OCI-LY3 (cell line): ENCODE data around the gene DPP10.

Experiments
- H2AFZ ChIP-seq: fragments of 200-600, 300-600 bp; shearing (Covaris generic); 2 replicates; pipeline ENCODE4 v1.6.0; 2014; ENCODE audit warnings: antibody characterized with exemption, low read depth, low read length
- H3K27ac ChIP-seq: fragments of 200-600, 300-600 bp; sonication (generic); 2 replicates; pipeline ENCODE4 v1.5.1; 2014; ENCODE audit warnings: mild to moderate bottlenecking, low read length, moderate library complexity, mixed read lengths
- H3K27me3 ChIP-seq: fragments of 200-600, 300-600 bp; sonication (generic); 2 replicates; pipeline ENCODE4 v1.6.1; 2014; ENCODE audit warnings: low read depth, low read length, mixed read lengths
- H3K36me3 ChIP-seq: fragments of 200-600, 300-600 bp; sonication (generic); replicated peaks from 2 replicates; pipeline ENCODE3; 2014; ENCODE audit warnings: low read depth, low read length, mixed read lengths
- H3K4me1 ChIP-seq: fragments of 300-600, 200-600 bp; sonication (generic); 2 replicates; pipeline ENCODE4 v1.6.1; 2014; ENCODE audit warnings: low read length, mixed read lengths
- H3K4me2 ChIP-seq: fragments of 200-600, 300-600 bp; sonication (generic); 2 replicates; pipeline ENCODE4 v1.6.1; 2014; ENCODE audit warnings: low read length, mixed read lengths
- H3K4me3 ChIP-seq: fragments of 300-600, 200-600 bp; sonication (generic); 2 replicates; pipeline ENCODE4 v1.5.1; 2014; ENCODE audit warnings: antibody characterized with exemption, mild to moderate bottlenecking, low read length, moderate library complexity
- H3K79me2 ChIP-seq: fragments of 300-600, 200-600 bp; shearing (Covaris generic); 2 replicates; pipeline ENCODE4 v1.6.1; 2014; ENCODE audit warnings: mild to moderate bottlenecking, low read length, mixed read lengths
- H3K9ac ChIP-seq: fragments of 300-600, 200-600 bp; shearing (Covaris generic); 2 replicates; pipeline ENCODE4 v1.6.0; 2014; ENCODE audit warnings: mild to moderate bottlenecking, low read length, moderate library complexity
- H3K9me3 ChIP-seq: fragments of 200-600, 300-600 bp; shearing (Covaris generic); 2 replicates; pipeline ENCODE4 v1.6.1; 2014; ENCODE audit warnings: low read length, mixed read lengths; ENCODE audit not compliant: insufficient read depth
- H4K20me1 ChIP-seq: fragments of 200-600, 300-600 bp; sonication (generic); 2 replicates; pipeline ENCODE4 v1.6.1; 2016; ENCODE audit warnings: low read length, mixed read lengths; ENCODE audit not compliant: insufficient read depth
- CTCF ChIP-seq: fragments of 200-600, 300-600 bp; sonication (generic); IDR thresholded peaks from 2 replicates; pipeline ENCODE4 v1.5.1; 2014; ENCODE audit warnings: antibody characterized with exemption, low read length, low read depth
- EZH2phosphoT487 ChIP-seq: fragments of 200-600 bp; shearing (Covaris generic); IDR thresholded peaks from 2 replicates; pipeline ENCODE4 v1.6.1; 2018; ENCODE audit warnings: antibody characterized with exemption, mixed run types, low read depth

DPP10 gene

DNA sequence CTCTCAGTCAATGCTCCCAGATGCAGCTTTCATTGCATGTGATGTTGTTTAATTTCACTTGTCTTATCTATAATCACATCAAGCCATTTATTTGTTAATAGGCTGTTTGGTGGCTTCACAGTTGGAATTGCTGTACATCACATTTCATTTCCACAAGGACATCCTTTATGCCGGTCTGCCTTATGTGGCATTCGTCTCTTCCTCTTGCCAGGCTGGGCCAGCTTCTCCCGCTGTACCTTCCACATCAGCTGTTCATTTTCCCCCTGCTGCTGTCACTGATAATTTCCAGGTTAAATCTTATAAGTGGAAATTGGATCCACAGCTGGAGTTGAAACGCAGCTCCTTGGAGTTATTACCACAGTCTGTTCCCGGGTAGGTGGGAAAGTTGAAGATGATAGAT, 110.6 kb downstream of the DPP10 start:
- Histone ChIP-seq H3K4me2 (no peak overlapping the region), H4K20me1 (no peaks in the 10 kb centered on the region), H3K9me3 (no peaks in the 10 kb centered on the region), H3K4me1 (no peaks in the 10 kb centered on the region), H3K36me3 (no peaks in the 10 kb centered on the region), H3K79me2 (no peaks in the 10 kb centered on the region), H3K4me3 (no peak overlapping the region), H3K27me3 (peaks cover 5% of the 10 kb centered on the region; the same call in 1 of the 2 replicates), H2AFZ (no peak overlapping the region), H3K27ac (no peak overlapping the region), H3K9ac (no peak overlapping the region)
- TF ChIP-seq CTCF (no peak), EZH2phosphoT487 (no peak)

DNA sequence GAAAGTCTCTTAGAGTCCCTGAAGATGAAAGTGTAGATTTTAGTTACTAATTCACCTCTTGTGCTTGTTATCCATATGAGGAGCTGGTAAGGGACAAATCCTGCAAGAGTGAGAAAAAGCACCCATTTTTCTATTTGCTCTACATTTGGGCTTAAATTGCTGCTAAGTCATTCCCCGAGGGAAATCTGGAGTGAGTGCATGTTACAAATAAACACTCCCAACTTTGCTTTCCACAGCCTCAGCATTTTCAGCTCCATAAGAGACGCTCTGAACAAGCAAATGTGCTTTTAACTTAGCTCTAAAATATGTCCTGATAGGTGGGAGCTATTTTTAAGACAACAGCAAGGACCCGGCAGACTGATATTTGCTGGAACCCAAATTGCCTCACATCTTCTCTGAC, 126.7 kb downstream of the DPP10 start:
- no peak overlapping the region for H3K4me2 ChIP-seq
- H3K36me3 ChIP-seq, result no peaks in the 10 kb centered on the region
- no peak overlapping the region for H3K4me3 ChIP-seq
- H3K4me1 ChIP-seq, result no peaks in the 10 kb centered on the region
- no peaks in the 10 kb centered on the region for H4K20me1 ChIP-seq
- H2AFZ ChIP-seq, result no peak overlapping the region
- H3K27ac ChIP-seq, result no peak overlapping the region
- no peaks in the 10 kb centered on the region for H3K79me2 ChIP-seq
- H3K9ac ChIP-seq, result no peak overlapping the region
- no peak for TF ChIP-seq CTCF
- TF ChIP-seq EZH2phosphoT487, result no peak
- H3K9me3 ChIP-seq, result no peaks in the 10 kb centered on the region
- no peaks in the 10 kb centered on the region for H3K27me3 ChIP-seq

DNA sequence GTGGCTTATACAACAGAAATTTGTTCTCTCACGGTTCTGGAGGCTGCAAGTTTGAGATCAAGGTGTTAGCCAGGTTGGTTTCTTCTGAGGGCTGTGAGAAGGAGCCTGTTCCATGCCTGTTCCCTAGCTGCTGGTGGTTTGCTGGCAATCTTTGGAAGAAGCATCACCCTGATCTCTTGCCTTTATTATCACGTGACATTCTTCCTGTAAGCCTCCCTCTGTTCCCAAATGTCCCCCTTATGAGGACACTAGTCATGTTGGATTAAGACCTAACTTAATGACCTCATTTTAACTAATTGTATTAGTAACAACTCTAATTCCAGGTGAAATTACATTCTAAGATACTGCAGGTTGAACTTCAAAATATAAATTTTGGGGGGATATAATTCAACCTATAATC, 135.2 kb downstream of the DPP10 start:
- Histone ChIP-seq H3K27ac (no peak overlapping the region), H3K9ac (no peak overlapping the region), H2AFZ (no peak overlapping the region), H3K36me3 (no peaks in the 10 kb centered on the region), H3K27me3 (no peaks in the 10 kb centered on the region), H3K4me3 (no peak overlapping the region), H3K79me2 (no peaks in the 10 kb centered on the region), H4K20me1 (no peaks in the 10 kb centered on the region), H3K4me1 (no peaks in the 10 kb centered on the region), H3K9me3 (no peaks in the 10 kb centered on the region), H3K4me2 (no peak overlapping the region)
- TF ChIP-seq EZH2phosphoT487, result no peak

DNA sequence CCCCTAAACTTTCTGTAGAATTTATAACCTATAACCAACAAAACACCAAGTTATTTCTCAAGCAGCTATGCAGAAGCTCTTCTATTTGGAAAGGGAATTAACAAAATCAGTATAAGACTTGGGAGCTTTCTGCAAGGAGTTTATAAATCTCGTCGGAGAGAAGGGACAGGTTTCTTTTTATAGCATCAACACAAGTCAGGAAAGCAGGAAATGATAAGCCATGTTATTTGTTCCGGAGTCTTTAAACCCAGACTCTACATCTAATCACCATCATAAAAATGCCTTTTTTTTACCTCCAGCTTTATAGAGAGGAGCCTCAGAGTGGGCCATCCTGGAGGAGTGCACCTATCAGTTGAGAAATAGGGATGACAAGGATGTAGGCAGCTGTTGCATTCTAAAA, 137.1 kb downstream of the DPP10 start:
- no peak overlapping the region for H3K27ac ChIP-seq
- H3K79me2 ChIP-seq, result no peaks in the 10 kb centered on the region
- H3K4me2 ChIP-seq, result no peak overlapping the region
- H3K9ac ChIP-seq, result no peak overlapping the region
- no peak overlapping the region for H3K4me3 ChIP-seq
- TF ChIP-seq CTCF, result no peak
- TF ChIP-seq EZH2phosphoT487, result no peak
- H4K20me1 ChIP-seq, result no peaks in the 10 kb centered on the region
- H3K27me3 ChIP-seq, result no peaks in the 10 kb centered on the region
- no peaks in the 10 kb centered on the region for H3K9me3 ChIP-seq
- no peaks in the 10 kb centered on the region for H3K4me1 ChIP-seq
- H3K36me3 ChIP-seq, result no peaks in the 10 kb centered on the region
- H2AFZ ChIP-seq, result no peak overlapping the region

DNA sequence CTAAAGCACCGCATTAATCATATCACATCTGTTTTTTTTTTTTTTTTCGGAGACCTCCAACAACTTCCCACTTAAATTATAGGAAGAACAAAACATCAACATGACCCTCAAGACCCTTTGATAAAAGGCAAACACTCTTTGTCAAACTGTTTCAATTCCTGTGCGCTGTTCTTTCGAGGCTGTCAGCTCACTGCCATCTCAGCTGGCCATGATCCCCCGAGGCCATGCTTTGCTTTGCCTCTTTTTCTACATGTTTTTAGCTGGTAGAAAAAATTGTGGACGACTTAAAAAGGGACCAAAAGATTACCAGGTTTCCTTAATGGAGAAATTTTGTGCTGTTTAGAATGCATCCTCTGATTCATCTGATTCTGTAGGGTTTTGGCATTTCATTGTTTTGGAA, 138.2 kb downstream of the DPP10 start:
- no peak overlapping the region for H3K4me2 ChIP-seq
- H3K9me3 ChIP-seq, result no peaks in the 10 kb centered on the region
- H2AFZ ChIP-seq, result no peak overlapping the region
- no peaks in the 10 kb centered on the region for H3K36me3 ChIP-seq
- H3K27ac ChIP-seq, result no peak overlapping the region
- TF ChIP-seq CTCF (no peak), EZH2phosphoT487 (no peak)
- H3K9ac ChIP-seq, result no peak overlapping the region
- H3K79me2 ChIP-seq, result no peaks in the 10 kb centered on the region
- no peak overlapping the region for H3K4me3 ChIP-seq
- H4K20me1 ChIP-seq, result no peaks in the 10 kb centered on the region
- H3K27me3 ChIP-seq, result no peaks in the 10 kb centered on the region
- no peaks in the 10 kb centered on the region for H3K4me1 ChIP-seq
